VCaP (cell line): ENCODE data around the gene ZNF77.
"Not testable (repeated sequence)": the region's sequence is repeated elsewhere in the genome, so short reads cannot be mapped to it uniquely, and the experiment has no call there.

Experiments
- H3K27ac ChIP-seq: fragments of 450-650 bp; 2 replicates; pipeline ENCODE4 v1.5.1; 2017
- TF ChIP-seq, protein P1 (sequence below): fragments of 450-650 bp; conservative IDR thresholded peaks from 2 replicates; pipeline ENCODE4 v1.5.1; 2017; ENCODE audit warnings: mild to moderate bottlenecking, moderate library complexity

Gene ZNF77

DNA sequence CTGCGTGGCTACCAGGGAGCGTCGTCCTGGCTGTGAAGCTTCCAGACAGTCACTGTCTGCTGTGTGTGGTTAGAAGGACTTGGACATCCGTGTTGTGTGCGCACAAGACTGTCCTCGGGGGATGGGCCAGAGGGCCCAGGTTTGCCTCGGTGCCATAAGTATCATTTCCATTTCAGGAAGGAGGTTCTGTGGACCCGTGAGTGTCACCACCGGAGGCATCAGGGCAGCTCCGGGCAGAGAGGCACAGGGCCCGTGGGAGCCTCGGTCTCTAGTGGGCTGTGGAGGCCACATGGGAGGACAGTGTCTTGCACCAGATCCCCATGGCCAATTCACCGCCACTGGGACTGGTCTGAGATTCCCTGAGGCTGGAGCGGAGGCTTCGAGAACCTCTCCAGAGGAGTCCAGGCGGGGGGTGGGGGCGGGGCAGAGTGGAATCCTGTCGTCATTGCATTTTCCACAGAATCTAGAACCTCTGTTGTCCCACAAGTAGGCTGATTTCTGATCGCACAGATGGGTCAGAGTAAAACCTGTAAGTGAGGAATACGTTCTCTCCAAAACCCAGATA is 38.1 kb downstream of the ZNF77 start:
- TF ChIP-seq, protein P1, sequence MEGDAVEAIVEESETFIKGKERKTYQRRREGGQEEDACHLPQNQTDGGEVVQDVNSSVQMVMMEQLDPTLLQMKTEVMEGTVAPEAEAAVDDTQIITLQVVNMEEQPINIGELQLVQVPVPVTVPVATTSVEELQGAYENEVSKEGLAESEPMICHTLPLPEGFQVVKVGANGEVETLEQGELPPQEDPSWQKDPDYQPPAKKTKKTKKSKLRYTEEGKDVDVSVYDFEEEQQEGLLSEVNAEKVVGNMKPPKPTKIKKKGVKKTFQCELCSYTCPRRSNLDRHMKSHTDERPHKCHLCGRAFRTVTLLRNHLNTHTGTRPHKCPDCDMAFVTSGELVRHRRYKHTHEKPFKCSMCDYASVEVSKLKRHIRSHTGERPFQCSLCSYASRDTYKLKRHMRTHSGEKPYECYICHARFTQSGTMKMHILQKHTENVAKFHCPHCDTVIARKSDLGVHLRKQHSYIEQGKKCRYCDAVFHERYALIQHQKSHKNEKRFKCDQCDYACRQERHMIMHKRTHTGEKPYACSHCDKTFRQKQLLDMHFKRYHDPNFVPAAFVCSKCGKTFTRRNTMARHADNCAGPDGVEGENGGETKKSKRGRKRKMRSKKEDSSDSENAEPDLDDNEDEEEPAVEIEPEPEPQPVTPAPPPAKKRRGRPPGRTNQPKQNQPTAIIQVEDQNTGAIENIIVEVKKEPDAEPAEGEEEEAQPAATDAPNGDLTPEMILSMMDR, result no peak
- H3K27ac ChIP-seq, result no peak overlapping the region

DNA sequence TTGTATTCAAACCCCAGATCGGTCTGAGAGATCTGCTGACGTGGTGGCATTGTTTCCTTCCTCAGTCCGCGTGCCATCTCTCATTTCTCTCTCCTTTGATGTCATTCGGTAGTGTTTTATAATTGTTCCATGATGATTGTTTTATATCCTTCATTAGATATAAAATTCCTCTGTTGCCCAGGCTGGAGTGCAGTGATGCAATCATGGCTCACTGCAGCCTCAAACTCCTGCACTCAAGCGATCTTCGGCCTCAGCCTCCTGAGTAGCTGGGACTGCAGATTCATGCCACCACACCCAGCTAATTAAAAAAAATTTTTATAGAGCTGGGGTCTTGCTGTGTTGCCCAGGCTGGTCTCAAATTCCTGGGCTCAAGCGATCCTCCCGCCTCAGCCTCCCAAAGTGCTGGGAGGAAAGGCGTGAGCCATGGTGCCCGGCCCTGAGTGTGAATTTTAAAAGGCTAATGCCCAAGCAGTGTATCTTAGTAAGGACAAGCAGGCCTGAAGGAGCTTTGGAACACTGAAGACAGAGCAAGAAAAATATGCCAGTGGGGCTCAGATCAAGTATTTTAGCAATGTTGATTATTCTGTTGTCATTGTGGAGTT is 38.8 kb downstream of the ZNF77 start:
- TF ChIP-seq, protein P1, result no peak
- no peak overlapping the region for H3K27ac ChIP-seq

DNA sequence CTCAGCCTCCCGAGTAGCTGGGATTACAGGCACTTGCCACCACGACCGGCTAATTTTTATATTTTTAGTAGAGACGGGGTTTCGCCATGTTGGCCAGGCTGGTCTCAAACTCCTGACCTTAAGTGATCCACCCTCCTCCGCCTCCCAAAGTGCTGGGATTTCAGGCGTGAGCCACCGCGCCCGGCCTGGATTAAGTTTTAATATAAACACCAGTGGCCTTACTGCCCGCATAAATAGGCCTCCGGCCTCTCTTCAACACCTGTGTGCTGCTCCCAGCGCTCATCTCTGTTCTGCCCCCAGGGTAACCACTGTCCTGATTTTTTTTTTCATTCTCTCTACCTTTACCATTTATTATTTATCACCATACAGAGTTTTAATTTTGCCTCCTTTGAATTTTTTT is 41.4 kb downstream of the ZNF77 start:
- H3K27ac ChIP-seq, result not testable (repeated sequence)

DNA sequence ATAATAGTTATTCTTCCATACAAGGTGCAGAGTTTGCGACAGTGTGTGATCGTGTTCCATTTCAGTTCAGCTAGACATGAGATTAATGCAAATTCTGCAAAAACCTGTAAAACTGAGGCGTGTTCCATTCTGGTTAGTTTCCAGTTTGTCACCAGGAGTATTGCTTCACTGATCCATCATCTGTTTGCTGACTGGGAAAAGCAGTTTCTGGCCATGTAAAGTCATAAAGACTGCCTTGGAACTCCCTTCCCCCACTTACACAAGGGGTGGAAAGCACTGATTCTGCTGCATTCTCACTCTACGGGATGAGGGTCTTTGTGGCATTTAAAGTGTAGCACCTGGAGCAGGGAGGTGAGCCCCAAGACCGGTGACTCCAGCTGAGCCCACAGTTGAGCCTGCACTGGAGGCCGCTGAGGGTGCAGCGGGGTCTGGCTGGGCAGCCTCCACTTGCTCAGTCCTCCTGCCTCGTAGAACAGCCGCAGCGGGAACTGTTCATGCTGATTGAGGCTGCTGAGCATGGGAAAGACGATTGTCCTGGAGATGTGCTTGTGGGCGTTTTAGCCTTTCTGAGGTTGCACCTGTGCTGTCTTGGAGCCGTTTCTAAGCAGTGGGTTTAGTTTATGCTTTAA is 42.1 kb downstream of the ZNF77 start:
- TF ChIP-seq, protein P1, result no peak
- no peak overlapping the region for H3K27ac ChIP-seq

DNA sequence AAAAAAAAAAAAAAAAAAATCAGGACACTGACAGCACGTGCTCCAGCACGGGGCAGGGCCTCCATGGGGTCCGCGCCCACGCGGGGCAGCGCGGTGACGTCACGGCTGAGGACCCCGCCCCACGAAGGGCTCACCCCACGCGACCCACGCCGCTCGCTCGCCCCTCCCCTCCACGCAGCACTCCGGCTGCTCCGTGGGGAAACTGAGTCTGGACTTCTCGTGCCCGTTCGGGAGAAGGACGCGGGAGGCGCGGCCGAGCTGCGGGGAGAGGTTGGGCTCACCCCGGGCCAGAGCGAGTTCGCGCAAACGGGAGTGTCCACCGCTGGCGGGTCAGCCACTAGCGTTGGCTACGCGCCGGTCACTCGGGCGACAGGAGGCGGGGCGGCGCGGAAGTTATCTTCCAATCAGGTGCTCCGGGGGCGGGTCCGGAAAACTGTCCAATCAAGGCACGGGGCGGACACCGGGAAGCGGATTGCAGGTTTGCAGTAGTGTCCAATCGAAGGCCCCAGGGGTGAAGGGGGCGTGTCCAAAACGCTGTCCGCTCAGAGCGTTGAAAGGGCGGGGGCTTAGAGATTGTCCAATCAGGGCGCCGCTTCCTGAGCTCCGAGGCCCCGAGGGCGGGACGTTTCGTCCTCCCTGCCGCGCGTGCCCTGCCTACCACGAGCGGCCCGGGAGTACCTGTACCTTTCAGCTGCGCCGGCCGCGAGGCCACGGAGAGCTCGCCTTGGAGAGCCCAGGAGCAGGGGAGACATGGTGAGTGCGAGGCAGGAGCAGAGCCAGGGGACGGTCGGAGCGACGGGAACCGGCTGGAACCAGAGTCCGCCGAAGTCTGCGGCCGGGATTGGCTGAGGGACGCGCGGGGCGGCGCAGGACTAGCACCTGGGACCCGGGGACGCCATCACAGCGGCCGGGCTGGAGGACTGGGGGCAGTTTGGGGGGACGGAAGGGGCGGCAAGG is 44.2 kb downstream of the ZNF77 start, which contains the start of gene ZNF57:
ZNF57 (plus strand) TSS at position 633 of the 957 bp plus-strand sequence; CDS start at position 751, 118 bp downstream.
- peak within 1 kb of the TSS; percentile 67 for H3K27ac ChIP-seq

DNA sequence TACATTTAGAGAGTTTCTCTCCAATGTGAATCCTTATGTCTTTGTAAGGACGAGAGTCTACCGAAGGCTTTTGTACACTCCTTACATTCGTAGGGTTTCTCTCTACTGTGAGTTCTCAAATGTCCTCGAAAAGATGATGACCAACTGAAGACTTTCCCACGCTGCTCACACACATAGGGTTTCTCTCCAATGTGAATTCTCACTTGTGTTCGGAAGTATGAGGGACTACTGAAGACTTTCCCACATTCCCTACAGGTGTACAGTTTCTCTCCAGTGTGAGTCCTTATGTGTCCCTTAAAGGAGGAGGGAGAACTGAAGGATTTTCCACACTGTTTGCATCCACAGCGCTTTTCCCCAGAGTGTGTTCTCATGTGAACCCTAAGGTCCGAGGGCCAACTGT is 48.1 kb downstream of the ZNF77 start:
- TF ChIP-seq, protein P1, result no peak
- no peak overlapping the region for H3K27ac ChIP-seq

More for the DNA sequence above, 44.2 kb downstream of the ZNF77 start, which contains the start of gene ZNF57:
- TF ChIP-seq, protein P1, result no peak

DNA sequence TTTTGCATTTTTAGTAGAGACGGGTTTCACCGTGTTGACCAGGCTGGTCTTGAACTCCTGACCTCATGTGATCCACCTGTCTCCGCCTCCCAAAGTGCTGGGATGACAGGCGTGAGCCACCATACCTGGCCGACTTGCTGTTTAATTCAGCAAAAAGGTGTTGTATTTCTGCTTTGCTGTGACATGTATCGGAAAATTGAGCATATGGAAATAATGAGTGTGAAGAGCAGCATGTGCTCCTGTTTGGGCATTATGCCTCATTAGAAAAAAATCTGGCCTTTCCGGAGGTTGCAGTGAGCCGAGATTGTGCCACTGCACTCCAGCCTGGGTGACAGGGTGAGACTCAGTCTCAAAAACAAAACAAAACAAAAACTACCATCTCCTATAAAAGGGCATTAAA is 54.2 kb downstream of the ZNF77 start:
- H3K27ac ChIP-seq, result not testable (repeated sequence)

DNA sequence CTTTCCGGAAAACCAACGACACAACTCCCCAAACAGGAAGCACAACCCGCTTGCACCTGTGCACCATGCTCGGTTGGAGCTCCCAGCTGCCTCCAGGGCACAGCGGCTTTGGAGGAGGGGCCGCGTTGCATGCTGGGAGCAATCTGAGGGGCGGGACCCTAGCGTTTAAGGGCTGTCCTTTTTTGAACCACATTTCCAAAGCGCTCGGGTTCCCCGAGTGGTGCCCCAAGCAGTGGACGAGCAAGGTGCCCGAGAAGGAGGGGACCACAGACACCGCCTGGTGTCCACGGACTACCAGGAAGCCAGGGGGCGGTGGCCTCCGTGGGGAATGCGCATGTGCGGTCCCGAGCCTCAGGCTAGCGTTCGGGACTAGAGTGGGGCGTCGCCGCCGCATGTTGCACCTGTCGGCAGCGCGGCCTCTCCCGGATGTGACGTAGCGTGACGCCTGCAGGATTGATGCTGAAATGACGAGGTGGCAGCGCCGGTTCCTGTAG is 56.0 kb downstream of the ZNF77 start:
- H3K27ac ChIP-seq, result peak overlapping the region; percentile 46
- TF ChIP-seq, protein P1, result no peak
